ENCODE results near the gene NMNAT2. TPM values are rescaled to one million over a fixed set of nuclear protein-coding genes. Genes with fewer than 3 reads are reported as not detected.

Gene NMNAT2
- total and polyA plus RNA-seq, 2 donors (not counting 3 experiments of a cell fraction or from before 2014, with no cell fraction given): 0.28 to 0.38 TPM

DNA sequence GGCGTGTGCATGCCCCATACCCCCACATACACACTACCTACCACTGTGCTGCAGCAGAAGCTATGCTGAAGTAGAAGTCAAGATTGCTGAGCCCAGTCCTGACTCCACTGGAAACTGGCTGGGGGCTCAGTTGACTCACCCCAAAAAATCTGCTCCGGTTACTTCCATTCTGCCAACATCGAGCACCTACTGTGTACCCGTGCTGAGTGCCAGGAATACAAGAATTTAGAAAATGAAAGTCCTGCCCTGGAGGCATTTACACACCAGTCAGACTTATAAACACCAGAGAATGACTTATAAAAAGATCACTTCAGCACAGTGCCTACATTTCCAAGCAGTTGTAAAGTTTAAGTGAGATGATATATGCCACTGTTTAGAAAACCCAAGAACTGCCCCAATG lies 99.1 kb downstream of the NMNAT2 start:
- Histone ChIP-seq H3K27me3 (ENCODE audit: control insufficient read depth in 2 of 2, insufficient read depth in 2 of 2, low read length in 2 of 2) (peaks cover 0 to 4% of the 10 kb centered on the region in 2 experiments), H3K27ac (ENCODE audit: insufficient read depth, low read depth, low read length) (no peak overlapping the region), H3K36me3 (ENCODE audit: control insufficient read depth in 2 of 2, extremely low read depth in 1 of 2, insufficient read depth in 2 of 2, low read length in 2 of 2) (no peaks in the 10 kb centered on the region), H3K4me3 (replicated peaks in 1 of 3; ENCODE audit: insufficient read depth in 1 of 3, low read depth in 1 of 3, low read length in 3 of 3) (no peak overlapping the region), H3K4me1 (ENCODE audit: control insufficient read depth, extremely low read depth, insufficient read depth, low read length) (peaks cover 3% of the 10 kb centered on the region), H3K4me2 (ENCODE audit: insufficient read depth, low read length) (no peak overlapping the region), H4K20me1 (replicated peaks; ENCODE audit: control insufficient read depth, extremely low read depth, insufficient read depth, low read length) (no peaks in the 10 kb centered on the region), H3K9ac (replicated peaks; ENCODE audit: extremely low read depth, insufficient read depth, low read length) (no peak overlapping the region), H3K9me3 (replicated peaks; ENCODE audit: control insufficient read depth, insufficient read depth, low read length) (no peaks in the 10 kb centered on the region), H3K9me1 (replicated peaks; ENCODE audit: control insufficient read depth, extremely low read depth, insufficient read depth, low read length) (no peaks in the 10 kb centered on the region), H2AFZ (ENCODE audit: low read depth, low read length) (no peak overlapping the region), H3K79me2 (ENCODE audit: control insufficient read depth, insufficient read depth, low read length) (no peaks in the 10 kb centered on the region)
- DNase-seq (ENCODE audit: low read depth, low spot score) (no peak), FAIRE-seq (no peak)
- ChIA-PET POLR2A (no interaction called here), CTCF (interaction anchor here (0.9 to 2.4 kb wide), 11 partner anchors 9 to 357 kb away, joined by 3 to 24 read pairs (median 5); no protein-coding TSS in a partner anchor)
- TF ChIP-seq POLR2A (IDR thresholded peaks at IDR 0.05; ENCODE audit: low read depth, low read length) (no peak), JUN (IDR thresholded peaks at IDR 0.05; ENCODE audit: borderline replicate concordance, insufficient read depth, insufficient read length, low read depth) (no peak), EZH2 (IDR thresholded peaks at IDR 0.05; ENCODE audit: borderline replicate concordance, low read depth, low read length, severe bottlenecking) (no peak), FOS (IDR thresholded peaks at IDR 0.05; ENCODE audit: borderline replicate concordance, insufficient read depth, low read length) (no peak), MYC (IDR thresholded peaks at IDR 0.05; ENCODE audit: low read depth, low read length) (no peak), GATA2 (IDR thresholded peaks at IDR 0.05; ENCODE audit: insufficient read depth, insufficient read length, low read depth, low read length) (no peak), POLR2AphosphoS5 (IDR thresholded peaks at IDR 0.05; ENCODE audit: insufficient read depth, low read depth, low read length) (no peak)
- TF ChIP-seq, protein P1, sequence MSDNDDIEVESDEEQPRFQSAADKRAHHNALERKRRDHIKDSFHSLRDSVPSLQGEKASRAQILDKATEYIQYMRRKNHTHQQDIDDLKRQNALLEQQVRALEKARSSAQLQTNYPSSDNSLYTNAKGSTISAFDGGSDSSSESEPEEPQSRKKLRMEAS (IDR thresholded peaks at IDR 0.05; ENCODE audit: insufficient read depth, insufficient read length): no peak
- TF ChIP-seq, protein P2, sequence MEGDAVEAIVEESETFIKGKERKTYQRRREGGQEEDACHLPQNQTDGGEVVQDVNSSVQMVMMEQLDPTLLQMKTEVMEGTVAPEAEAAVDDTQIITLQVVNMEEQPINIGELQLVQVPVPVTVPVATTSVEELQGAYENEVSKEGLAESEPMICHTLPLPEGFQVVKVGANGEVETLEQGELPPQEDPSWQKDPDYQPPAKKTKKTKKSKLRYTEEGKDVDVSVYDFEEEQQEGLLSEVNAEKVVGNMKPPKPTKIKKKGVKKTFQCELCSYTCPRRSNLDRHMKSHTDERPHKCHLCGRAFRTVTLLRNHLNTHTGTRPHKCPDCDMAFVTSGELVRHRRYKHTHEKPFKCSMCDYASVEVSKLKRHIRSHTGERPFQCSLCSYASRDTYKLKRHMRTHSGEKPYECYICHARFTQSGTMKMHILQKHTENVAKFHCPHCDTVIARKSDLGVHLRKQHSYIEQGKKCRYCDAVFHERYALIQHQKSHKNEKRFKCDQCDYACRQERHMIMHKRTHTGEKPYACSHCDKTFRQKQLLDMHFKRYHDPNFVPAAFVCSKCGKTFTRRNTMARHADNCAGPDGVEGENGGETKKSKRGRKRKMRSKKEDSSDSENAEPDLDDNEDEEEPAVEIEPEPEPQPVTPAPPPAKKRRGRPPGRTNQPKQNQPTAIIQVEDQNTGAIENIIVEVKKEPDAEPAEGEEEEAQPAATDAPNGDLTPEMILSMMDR (IDR thresholded peaks at IDR 0.05; ENCODE audit: extremely low read depth in 1 of 2, insufficient read depth in 1 of 2, low read depth in 1 of 2, low read length in 2 of 2): no peak
- intact Hi-C loops (cut with micrococcal nuclease): loop anchor here (5.0 kb wide), 1 partner anchor 357 kb away; no protein-coding TSS in a partner anchor
- dilution Hi-C loops (cut with MboI; ENCODE audit: extremely low pct_ligation_motif_present, low sequenced_read_pairs): no loop called here
- no TSS peak for BruUV-seq (replicated peaks)
